Hepatic stellate cell (primary cell): ENCODE results near the gene DISP2.

ENCODE experiments used
- DNase-seq: peaks from one replicate; pipeline ENCODE4 v3.0.0; 2011; ENCODE audit warnings: low spot score

The DISP2 gene

DNA sequence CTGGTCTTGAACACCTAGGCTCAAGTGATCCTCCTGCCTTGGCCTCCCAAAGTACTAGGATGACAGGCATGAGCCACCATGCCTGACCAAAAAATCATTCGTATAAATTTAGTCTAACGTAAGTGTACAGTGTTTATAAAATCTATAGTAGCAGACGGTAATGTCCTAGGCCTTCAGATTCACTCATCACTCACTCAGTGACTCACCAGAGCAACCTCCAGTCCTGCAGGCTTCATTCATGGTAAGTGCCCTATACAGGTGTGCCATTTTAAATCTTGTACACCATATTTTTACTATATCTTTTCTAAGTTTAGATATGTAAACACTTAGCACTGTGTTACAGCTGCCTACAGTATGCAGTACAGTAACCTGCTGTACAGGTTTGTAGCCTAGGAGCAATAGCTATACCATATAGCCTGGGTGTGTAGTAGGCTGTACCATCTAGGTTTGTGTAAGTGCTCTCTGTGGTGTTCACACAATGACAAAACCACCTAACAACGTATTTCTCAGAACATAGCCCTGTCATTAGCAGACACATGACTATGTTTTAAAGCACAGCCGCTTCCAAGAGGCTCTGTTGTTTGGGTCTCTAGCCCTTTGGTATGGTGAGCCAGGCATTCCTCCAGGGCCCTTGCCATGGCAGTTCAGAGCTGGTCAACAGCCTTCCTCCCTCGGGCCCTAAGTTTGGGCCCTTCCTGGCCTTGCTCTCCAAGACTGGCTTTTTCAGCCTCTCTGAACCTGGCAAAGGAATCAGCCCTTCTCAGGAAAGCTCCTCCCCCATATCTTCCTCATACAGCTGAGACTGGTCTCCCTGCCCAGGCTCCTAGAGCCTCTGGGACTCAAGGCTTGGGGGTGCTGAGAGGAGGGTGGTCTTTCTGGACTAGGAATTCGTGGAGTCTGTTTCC is 15.4 kb upstream of the DISP2 start:
- DNase-seq = no peak

DNA sequence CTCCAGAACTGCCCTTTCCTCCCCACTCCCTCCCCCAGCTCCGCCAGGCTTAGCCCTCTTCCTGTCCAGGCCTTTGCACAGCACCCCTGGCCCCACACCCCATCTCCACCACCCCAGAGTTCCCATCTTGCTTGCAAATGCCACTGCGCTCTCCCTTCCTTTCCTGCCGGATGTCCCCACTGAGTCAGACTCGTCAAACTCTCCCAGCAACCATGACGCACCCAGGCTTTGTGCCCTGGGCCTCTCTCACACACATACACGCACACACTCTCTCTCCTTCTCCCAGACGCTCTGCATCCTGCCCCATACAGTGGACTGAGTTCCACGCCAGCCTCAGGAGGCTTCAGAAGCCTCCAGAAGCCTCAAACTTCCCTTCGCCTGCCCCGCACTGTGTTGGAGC is 14.5 kb upstream of the DISP2 start:
- DNase-seq = peak; percentile 87

- DNase-seq = no peak
Measured at GRCh38 chr15:40344217-40344616, 13.8 kb upstream of the DISP2 start.

DNA sequence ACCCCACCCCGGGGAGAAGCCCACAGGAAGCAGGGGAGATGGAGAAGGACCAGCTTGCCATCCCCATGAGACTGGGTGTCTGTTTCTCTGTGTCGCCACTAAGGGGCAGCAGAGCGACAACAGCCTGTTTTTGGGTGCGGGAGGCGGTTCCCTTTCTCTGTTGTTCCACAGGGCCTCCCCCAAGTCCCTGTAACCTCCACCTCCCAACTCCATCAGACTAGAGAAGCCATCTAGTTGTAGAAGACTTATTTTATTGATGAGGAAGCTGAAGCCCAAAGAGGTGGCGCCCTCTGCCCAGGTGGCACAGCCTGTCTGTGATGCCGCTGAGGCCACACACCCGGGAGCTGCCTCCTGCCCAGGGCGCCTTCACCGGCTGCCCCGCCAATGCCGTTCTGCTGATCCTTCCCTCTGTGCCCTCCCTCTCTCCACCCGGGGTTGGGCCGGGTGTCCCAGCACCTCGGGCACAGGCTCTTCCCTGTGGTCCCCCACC is 13.3 kb upstream of the DISP2 start:
- peak; percentile 84 for DNase-seq

DNA sequence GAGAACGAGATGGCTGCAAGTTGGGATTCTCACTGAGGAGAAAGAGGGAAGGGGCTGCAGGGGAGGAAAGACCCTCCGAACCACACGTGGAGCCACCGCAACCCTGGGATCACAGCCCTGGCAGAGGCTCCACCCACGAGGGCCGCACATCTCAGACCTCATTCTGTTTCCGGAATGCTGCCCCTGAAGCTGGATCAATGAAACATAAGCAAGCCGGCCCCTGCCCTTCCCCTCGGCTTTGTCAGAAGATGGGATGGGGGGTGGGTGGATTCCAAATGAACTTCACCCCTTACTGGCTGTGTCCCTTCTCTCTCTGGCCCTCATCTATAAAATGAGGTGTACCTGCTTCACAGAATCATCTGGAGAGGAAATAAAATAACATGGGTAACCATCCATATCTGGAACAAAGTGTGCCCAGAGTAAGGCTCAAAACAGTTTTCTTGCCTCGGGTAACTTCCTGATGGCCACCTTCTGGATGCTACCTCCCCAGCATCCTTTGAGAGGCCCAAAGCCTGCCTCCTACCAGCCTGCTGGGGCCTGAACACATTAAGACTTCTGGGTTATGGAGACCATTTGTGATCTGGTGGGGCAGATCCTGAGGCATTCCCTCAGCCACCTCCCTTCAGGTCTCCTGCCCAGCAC is 12.7 kb upstream of the DISP2 start:
- no peak for DNase-seq

DNA sequence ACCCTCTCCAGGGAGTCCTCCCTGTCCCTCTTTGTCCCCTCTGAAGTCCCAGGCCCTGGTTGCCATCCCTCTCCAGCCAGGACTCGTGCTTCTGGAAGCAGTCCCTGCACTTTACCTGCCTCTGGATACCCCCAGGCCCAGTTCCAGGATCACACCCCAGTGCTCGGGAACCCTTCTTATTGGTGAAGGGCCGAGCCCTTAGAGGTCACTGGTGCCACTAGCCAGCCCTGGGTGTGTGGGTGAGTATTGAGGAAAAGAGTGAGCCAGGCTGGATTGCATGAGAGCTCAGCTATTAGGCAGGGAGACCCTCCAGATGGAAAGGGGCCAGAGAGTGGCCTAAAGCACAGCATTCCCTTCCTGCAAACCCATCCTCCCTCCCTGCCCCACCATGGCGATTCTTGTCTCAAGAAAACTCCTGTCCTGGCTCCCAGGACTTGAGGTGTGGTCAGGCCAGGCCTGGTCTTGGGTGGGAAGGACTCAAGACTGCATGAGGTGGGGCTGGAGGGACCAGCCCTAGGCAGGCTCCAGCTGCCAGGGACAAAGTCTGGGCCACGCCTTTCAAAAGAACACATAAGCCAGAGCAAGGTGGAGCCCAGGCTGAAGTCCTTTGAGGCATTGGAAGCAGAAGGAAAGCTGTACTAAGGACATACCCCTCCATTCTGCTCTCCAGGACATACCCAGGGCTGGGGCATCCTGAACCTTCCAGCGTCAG is 12.0 kb upstream of the DISP2 start:
- no peak for DNase-seq

GRCh38 chr15:40346579-40347558 is 11.2 kb upstream of the DISP2 start:
- DNase-seq = no peak

GRCh38 chr15:40347559-40348473 is 10.2 kb upstream of the DISP2 start:
- DNase-seq = no peak

- DNase-seq = no peak
Measured at GRCh38 chr15:40348474-40348870, 9.5 kb upstream of the DISP2 start.

GRCh38 chr15:40349163-40349562 is 8.9 kb upstream of the DISP2 start:
- DNase-seq = no peak

GRCh38 chr15:40352281-40352901 is 5.6 kb upstream of the DISP2 start:
- no peak for DNase-seq

DNA sequence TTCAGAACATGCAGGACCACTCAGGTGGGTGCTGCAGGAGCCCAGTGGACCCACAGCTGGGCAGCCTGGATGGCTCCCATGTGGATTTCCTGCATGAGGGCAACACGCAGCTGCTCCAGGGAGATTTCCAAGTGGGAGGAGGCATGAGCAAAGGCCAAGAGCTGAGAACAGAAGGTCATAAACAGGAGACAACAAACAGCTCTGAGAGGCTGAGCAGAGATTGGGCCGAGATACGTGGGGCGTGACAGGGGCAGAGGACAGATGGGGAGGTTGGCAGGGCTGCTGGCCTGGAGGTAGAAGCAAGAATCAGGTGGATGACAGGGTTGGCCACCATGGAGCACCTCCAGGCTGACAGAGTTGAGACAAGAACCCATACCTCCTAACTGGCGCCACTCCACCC is 4.3 kb upstream of the DISP2 start:
- DNase-seq = no peak

DNA sequence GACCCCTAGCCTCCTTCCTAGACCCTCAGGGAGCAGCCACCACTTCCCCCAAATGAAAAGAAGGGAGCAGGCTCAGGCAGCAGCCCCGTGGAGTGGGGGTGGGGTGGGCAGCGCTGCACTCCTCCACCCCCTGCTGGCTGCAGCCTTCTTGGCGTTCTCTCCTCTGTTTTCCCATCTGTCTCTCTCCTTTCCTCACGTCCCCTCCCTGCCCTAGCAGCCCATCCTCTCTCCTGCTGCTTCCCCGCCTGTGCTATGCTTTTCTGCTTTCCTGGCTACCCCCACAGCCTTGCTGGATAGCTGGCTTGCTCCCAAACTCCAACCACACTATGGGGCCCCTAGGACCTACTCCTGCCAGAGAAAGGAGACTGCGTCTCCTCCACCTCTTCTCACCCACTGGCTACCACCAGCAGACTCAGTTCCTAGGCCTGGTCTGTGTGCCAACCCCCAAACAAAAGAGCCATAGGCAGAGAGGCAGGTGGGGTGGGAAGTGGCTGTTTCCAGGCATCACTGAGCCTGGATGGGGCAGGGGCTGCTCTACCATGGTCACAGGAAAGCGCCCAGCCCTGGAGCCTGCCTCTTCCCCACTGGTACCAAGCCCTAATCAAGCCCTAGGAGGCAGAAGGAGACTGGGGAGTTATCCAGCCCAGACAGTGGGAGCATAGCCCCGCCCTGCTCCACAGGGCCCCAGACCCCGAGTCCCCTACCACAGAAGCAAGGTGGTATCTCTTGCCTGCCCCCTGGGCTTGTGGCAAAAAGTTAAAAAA is 3.4 kb upstream of the DISP2 start:
- DNase-seq = peak; percentile 81

DNA sequence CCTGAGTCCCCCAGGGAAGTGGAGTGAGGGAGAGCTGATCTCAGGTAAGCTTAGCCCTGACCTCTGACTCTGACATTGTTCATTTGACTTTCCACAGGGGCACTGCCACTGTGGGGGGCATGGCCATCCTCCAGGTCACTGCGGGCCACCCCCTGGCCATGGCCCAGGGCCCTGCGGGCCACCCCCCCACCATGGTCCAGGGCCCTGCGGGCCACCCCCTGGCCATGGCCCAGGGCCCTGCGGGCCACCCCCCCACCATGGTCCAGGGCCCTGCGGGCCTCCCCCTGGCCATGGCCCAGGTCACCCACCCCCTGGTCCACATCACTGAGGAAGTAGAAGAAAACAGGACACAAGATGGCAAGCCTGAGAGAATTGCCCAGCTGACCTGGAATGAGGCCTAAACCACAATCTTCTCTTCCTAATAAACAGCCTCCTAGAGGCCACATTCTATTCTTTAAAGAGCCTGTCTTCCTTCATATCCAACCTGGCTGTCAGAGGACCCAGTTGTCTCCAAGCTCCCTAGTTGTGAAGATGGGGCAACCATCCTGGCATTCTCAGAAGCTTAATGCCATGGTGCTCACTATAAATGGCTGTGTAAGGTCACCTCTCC is 1.9 kb upstream of the DISP2 start:
- no peak for DNase-seq

DNA sequence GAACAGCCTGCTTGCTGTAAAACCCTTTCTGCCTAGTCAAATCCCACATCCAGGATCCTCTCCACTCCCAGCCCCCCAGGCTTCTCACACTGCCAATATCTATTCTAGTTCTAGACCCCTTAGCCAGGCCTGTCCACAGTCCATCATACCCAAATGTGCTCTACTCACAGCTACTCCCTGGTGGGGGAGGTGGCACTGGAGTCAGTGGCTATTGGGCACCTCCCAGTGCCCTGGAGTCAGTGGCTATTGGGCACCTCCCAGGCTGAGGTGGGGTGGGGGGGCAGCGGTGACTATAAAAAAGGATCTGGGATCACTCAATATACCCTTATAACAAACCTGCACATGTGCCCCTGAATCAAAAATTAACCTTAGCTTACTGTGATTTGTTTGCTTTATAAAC is 773 bp upstream of the DISP2 start:
- no peak for DNase-seq

- DNase-seq = no peak
Measured at GRCh38 chr15:40358471-40359353, 693 bp downstream of the DISP2 start.

DNA sequence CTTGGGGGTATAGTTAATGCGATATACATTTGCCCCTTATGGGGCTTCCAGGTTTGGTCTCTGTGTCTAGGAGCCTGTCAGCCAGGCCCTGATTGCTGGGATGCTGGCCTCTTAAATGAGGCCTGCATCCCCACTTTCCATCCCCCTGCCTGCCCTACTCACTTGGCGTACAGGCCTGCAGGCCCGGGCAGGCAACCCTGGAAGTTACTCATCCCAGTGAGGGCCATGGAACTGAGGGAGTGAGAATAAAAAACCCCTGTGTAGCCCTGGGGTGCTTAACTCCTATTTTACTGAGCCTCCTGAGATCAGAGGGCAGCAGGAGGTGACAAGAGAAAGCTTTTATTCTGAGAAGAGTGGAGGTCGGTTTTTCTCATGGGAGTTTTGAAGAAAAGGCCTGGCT is 2.0 kb downstream of the DISP2 start:
- no peak for DNase-seq

GRCh38 chr15:40361640-40362039 is 3.6 kb downstream of the DISP2 start:
- DNase-seq = no peak
